HG02798 (cell line): ENCODE data around the gene HDDC3.
A peak's percentile ranks its signal among the peaks of the same experiment; 100 is the strongest.
"Not testable (repeated sequence)": the region's sequence is repeated elsewhere in the genome, so short reads cannot be mapped to it uniquely, and the experiment has no call there.

ENCODE experiments used
- ATAC-seq: cut with Tn5 transposase; IDR thresholded peaks from one replicate; pipeline ENCODE4 v1.9.1; 2021; ENCODE audit warnings: mild to moderate bottlenecking; ENCODE audit not compliant: unreplicated experiment, poor library complexity

The HDDC3 gene

DNA sequence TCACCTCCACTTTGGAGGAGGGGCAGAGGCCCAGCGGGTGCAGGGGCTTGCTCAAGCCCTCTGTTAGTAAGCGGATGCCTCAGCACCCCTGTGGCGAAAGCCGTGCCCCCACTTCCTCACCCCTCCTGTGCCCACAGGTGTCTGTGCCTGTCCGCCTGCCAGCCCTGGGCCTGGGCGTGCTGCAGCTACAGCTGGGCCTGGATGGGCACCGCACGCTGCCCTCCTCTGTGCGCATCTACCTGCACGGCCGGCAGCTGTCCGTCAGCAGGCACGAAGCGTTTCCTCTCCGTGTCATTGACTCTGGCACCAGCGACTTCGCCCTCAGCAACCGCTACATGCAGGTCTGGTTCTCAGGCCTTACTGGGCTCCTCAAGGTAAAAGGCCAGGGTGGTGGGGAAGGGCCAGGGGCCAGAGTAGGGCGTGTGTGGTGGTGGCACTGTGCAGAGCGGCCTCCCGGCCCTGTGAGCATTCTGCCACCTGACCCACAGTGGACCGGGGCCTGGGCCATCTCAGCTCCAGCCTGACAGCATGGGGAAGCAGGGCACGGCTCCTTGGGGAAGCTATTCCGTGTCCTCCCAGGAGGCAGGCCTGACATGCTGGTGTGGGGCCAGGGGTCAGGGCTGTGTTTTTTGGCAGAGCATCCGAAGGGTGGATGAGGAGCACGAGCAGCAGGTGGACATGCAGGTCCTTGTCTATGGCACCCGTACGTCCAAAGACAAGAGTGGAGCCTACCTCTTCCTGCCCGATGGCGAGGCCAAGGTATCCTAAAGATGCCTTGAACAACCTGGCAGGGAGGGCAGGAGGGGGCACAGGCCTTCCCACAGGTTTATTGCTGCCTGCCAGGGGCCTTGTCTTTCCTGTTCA, 20.2 kb downstream of the HDDC3 start:
- no peak for ATAC-seq

GRCh38 chr15:90911302-90911623, 21.1 kb downstream of the HDDC3 start:
- no peak for ATAC-seq

- ATAC-seq, result no peak
Observed at GRCh38 chr15:90910441-90911301, 21.7 kb downstream of the HDDC3 start.

- no peak for ATAC-seq
Observed at GRCh38 chr15:90909976-90910375, 22.4 kb downstream of the HDDC3 start.

- ATAC-seq, result not testable (repeated sequence)
Observed at GRCh38 chr15:90909449-90909848, 22.9 kb downstream of the HDDC3 start.

DNA sequence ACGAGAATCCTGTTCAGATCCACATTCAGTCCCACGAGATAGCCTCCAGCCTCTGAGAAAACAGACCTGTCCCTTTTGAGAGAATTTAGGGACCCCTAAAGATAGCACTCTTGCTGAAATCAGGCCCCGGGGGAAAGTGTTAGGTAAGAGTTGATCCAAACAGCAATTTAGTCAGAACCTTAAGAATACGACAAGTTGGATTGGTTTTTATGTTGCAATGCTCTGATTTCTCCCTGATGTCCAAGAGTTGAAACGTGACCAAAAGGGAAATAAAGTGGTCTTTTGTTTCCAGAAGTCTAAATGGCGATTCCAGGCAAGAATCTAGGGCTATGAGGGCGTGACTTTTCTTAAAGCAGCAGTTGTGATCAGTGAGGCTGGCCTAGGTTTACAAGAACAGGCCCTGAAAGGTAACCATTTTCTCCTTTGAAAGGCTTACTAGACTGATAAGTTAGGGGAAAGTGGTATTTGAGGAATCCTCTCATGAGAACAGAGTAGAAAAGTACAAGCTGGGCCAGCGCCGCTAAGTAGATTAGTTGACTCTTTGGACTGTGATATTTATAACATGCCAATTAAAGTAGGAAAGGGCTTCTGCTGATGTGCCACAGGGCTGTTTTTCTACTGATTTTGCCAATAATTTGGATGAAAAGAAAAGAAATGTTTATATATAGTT, 24.4 kb downstream of the HDDC3 start:
- no peak for ATAC-seq

GRCh38 chr15:90907051-90907660, 25.2 kb downstream of the HDDC3 start:
- no peak for ATAC-seq

GRCh38 chr15:90906181-90906849, 26.0 kb downstream of the HDDC3 start:
- ATAC-seq, result no peak

- no peak for ATAC-seq
Observed at GRCh38 chr15:90905306-90906180, 26.8 kb downstream of the HDDC3 start.

- no peak for ATAC-seq
Observed at GRCh38 chr15:90904746-90905145, 27.6 kb downstream of the HDDC3 start.

DNA sequence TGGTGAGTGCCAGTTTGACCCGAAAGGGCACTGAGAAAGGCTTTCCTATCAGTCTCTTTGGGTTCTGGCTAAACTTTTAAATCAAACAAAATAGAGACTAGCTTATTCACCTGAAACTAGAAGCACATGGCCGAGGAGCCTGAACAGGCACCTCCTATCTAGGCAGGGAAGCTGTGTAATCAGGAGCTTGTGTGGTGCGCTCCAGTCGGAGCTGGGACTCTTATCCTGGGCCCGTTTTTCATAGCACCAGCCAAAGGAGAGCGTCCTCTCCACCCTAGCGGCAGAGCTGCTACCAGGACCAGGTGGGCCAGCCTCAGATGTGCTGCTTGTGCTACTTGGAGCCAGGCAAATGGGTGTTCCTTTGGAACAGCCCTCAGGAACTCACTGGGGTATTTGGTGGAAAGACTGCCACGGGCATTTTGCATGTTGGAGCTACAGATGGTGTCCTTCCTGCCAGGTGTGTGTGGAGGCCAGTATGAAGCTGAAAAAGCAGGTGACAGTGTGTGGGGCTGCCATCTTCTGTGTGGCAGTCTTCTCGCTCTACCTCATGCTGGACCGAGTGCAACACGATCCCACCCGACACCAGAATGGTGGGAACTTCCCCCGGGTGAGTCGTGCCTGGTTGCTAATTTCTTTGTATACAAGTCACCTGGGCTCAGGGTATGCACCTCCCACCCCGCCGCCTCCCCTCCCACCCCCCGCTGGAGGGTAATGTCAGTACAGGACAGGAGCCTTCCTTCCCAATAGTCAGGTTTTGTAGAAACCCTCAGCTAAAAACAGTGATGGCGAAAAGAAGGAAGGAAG, 28.4 kb downstream of the HDDC3 start:
- no peak for ATAC-seq

DNA sequence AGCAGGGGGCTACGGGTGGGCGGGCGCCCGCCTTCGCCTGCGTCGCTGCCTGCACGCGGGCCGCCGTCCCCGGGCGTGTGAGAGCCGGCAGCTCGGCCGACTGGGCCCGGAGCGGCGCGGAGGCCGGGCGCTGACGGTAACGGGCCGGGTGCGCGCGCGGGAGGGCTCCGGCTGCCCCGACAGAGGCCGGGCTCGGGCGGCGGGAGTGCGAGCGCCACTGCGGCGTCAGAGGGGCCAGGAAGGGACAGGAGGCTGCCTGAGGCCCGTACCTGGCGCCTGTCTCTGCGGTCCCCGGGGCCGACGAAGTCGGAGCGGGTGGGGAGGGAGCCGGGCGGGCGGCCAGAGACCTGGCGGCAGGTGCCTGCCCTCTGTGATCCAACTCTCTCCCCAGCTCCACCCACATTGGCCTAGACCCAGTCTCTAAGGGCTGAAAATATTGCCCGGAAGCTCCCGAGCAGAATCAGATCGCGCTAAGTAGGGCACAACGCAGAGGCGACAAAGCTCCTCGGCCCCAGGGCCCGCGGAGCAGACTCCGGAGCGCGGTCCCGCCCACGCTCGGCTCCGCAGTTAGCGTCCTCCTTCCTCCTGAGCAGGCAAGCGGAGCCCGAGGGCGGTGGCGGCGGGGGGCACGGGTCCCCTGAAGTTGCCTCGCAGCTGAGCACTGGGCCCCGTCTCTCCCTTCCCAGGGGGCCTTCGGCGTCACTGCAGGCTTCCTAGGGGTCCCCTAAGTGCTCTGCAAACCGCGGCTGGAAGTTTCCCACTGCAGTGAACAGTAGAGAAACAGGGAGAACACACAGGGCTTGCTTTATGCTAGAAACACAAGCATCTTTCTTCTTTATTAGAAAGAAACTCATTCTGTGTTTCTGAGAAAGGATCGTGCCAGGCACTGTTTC, 29.3 kb downstream of the HDDC3 start, which contains the start of gene MAN2A2:
MAN2A2 (plus strand) TSS at position 463 of the 893 bp plus-strand sequence. CDS start 906 bp downstream, outside the sequence.
- peak; percentile 59 for ATAC-seq

GRCh38 chr15:90902040-90902839, 30.1 kb downstream of the HDDC3 start:
- peak; percentile 79 for ATAC-seq

- no peak for ATAC-seq
Observed at GRCh38 chr15:90901175-90902039, 30.9 kb downstream of the HDDC3 start.

DNA sequence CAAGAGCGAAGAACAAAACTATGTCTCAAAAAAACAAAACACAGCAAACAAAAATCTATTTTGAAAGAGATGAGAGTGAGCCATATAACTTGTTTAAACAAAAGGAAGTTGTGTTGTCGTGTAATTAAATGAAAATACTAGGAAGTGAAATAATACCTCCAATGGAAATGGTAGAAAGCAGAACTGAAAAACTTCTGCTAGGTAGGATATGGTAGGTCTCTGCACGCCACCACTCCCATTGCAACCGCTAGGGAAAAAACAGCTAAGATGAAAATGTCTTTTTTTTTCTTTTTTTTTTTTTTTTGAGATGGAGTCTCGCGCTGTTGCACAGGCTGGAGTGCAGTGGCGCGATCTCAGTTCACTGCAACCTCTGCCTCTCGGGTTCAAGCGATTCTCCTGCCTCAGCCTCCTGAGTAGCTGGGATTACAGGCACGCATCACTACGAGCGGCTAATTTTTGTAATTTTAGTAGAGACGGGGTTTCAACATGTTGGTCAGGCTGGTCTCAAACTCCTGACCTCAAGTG, 35.2 kb downstream of the HDDC3 start:
- ATAC-seq, result not testable (repeated sequence)
